HCT116 (cell line): Measurements from ENCODE around the gene PEAK1. TPM values are rescaled to one million over a fixed set of nuclear protein-coding genes. Genes with fewer than 3 reads are reported as not detected.

Source experiments
- CBX3 ChIP-seq: IDR thresholded peaks from 2 replicates; pipeline ENCODE4 v1.6.1; 2012; ENCODE audit warnings: low read depth
- CEBPB ChIP-seq: IDR thresholded peaks from 2 replicates; pipeline ENCODE4 v1.6.1; 2012; ENCODE audit warnings: low read depth
- EGR1 ChIP-seq: IDR thresholded peaks from 2 replicates; pipeline ENCODE4 v1.6.1; 2012; ENCODE audit warnings: low read depth
- ELF1 ChIP-seq: IDR thresholded peaks from 2 replicates; pipeline ENCODE4 v1.6.1; 2012; ENCODE audit warnings: low read depth, borderline replicate concordance
- POLR2A ChIP-seq: IDR thresholded peaks from 2 replicates; pipeline ENCODE4 v1.7.0; 2011; ENCODE audit warnings: borderline replicate concordance; ENCODE audit not compliant: insufficient read depth, insufficient read length; ENCODE audit errors: extremely low read depth
- POLR2AphosphoS5 ChIP-seq: IDR thresholded peaks from 2 replicates; pipeline ENCODE4 v1.6.1; 2011; ENCODE audit warnings: mild to moderate bottlenecking, low read depth, low read length, moderate library complexity
- RAD21 ChIP-seq: IDR thresholded peaks from 2 replicates; pipeline ENCODE4 v1.6.1; 2012; ENCODE audit warnings: low read depth, mild to moderate bottlenecking
- SIN3A ChIP-seq: IDR thresholded peaks from 2 replicates; pipeline ENCODE4 v1.6.1; 2012; ENCODE audit warnings: low read depth
- SP1 ChIP-seq: IDR thresholded peaks from 2 replicates; pipeline ENCODE4 v1.6.1; 2012; ENCODE audit warnings: low read depth
- SRF ChIP-seq: IDR thresholded peaks from 2 replicates; pipeline ENCODE4 v1.6.1; 2012; ENCODE audit warnings: low read depth
- TCF7L2 ChIP-seq: IDR thresholded peaks from 2 replicates; pipeline ENCODE4 v1.7.0; 2011; ENCODE audit warnings: borderline replicate concordance, inconsistent platforms; ENCODE audit not compliant: insufficient read depth, insufficient read length; ENCODE audit errors: extremely low read depth
- YY1 ChIP-seq: IDR thresholded peaks from 2 replicates; pipeline ENCODE4 v1.6.1; 2011; ENCODE audit warnings: low read length, low read depth, moderate library complexity, mild to moderate bottlenecking; ENCODE audit not compliant: insufficient replicate concordance; ENCODE audit errors: extremely low read depth
- ZNF274 ChIP-seq: fragments of 200-500 bp; sonication (Bioruptor generic); IDR thresholded peaks from 2 replicates; pipeline ENCODE4 v1.6.1; 2014; ENCODE audit warnings: mild to moderate bottlenecking, low read depth, low read length, inconsistent platforms
- total RNA-seq: library from RNA; stranded (reverse); gene quantifications from one replicate; pipeline ENCODE4 v1.2.1, GENCODE V29; 2021; ENCODE audit not compliant: unreplicated experiment
- TF ChIP-seq, protein P1 (sequence below), 3 experiments: fragments of 200-600 bp in 1 of 3; sonication (generic) in 1 of 3; IDR thresholded peaks in 2 of 3; conservative IDR thresholded peaks in 1 of 3; 2 replicates each; pipeline ENCODE4 v1.5.1; 2012 to 2017; ENCODE audit warnings: low read depth in 2 of 3, low read length in 2 of 3, antibody characterized with exemption in 1 of 3, borderline replicate concordance in 1 of 3, control low read depth in 1 of 3, mild to moderate bottlenecking in 1 of 3, mixed read lengths in 1 of 3, mixed run types in 1 of 3, moderate library complexity in 1 of 3; ENCODE audit not compliant: insufficient read depth in 1 of 3
- TF ChIP-seq, protein P2 (sequence below): IDR thresholded peaks from 2 replicates; pipeline ENCODE4 v1.6.1; 2012

PEAK1 gene
- total RNA-seq, 1 experiment from 2014 or later: 23.4 TPM

DNA sequence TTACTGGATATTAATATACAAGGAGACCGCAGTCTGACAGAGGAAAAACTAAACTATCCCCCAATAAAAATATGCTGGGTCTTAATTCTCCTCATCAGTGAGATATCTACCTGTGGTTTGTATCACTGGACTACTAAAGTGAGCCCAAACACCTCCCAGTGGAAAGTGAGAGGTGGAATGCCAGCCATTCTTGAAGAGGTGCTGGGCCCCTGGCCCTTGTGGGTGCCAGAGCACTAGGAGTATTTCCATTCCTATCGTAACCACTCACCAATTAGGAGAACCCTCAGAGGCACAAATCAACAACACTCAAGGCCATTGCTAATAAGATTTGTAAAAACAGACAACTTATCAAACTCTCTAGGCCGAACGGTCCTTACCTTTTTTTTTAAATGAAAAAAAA is 227.5 kb downstream of the PEAK1 start (continued):
- TF ChIP-seq, protein P1, sequence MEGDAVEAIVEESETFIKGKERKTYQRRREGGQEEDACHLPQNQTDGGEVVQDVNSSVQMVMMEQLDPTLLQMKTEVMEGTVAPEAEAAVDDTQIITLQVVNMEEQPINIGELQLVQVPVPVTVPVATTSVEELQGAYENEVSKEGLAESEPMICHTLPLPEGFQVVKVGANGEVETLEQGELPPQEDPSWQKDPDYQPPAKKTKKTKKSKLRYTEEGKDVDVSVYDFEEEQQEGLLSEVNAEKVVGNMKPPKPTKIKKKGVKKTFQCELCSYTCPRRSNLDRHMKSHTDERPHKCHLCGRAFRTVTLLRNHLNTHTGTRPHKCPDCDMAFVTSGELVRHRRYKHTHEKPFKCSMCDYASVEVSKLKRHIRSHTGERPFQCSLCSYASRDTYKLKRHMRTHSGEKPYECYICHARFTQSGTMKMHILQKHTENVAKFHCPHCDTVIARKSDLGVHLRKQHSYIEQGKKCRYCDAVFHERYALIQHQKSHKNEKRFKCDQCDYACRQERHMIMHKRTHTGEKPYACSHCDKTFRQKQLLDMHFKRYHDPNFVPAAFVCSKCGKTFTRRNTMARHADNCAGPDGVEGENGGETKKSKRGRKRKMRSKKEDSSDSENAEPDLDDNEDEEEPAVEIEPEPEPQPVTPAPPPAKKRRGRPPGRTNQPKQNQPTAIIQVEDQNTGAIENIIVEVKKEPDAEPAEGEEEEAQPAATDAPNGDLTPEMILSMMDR (IDR thresholded peaks at IDR 0.05 in 2 of 3, conservative IDR thresholded peaks at IDR 0.05 in 1 of 3; ENCODE audit: borderline replicate concordance in 1 of 3, insufficient read depth in 1 of 3, low read depth in 2 of 3, low read length in 2 of 3): no peak
- no peak for TF ChIP-seq TCF7L2
- TF ChIP-seq ELF1: no peak
- TF ChIP-seq SIN3A: no peak
- TF ChIP-seq POLR2A: no peak
- no peak for TF ChIP-seq RAD21
- TF ChIP-seq SP1: no peak
- TF ChIP-seq CBX3: no peak
- TF ChIP-seq YY1: no peak
- no peak for TF ChIP-seq CEBPB
- no peak for TF ChIP-seq POLR2AphosphoS5
- no peak for TF ChIP-seq EGR1
- TF ChIP-seq ZNF274: no peak
- no peak for TF ChIP-seq SRF
- TF ChIP-seq, protein P2, sequence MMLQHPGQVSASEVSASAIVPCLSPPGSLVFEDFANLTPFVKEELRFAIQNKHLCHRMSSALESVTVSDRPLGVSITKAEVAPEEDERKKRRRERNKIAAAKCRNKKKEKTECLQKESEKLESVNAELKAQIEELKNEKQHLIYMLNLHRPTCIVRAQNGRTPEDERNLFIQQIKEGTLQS: no peak
- TF ChIP-seq, all 23 proteins: peak for 0
